ENCODE data around the gene DRC3.

GRCh38 chr17:17987187-17987896 lies 14.7 kb downstream of the DRC3 start:
- TF ChIP-seq CTCF (IDR thresholded peaks at IDR 0.05) (no peak), POLR2AphosphoS5 (IDR thresholded peaks at IDR 0.05) (no peak)

Measured in esophagus muscularis mucosa (tissue), 3 donors.